HG03045 (cell line): ENCODE data around the gene ITGB1BP1.

Experiments
- ATAC-seq: cut with Tn5 transposase; IDR thresholded peaks from one replicate; pipeline ENCODE4 v1.9.1; 2021; ENCODE audit warnings: mild to moderate bottlenecking, moderate library complexity; ENCODE audit not compliant: unreplicated experiment

The ITGB1BP1 gene, protein sequence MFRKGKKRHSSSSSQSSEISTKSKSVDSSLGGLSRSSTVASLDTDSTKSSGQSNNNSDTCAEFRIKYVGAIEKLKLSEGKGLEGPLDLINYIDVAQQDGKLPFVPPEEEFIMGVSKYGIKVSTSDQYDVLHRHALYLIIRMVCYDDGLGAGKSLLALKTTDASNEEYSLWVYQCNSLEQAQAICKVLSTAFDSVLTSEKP

DNA sequence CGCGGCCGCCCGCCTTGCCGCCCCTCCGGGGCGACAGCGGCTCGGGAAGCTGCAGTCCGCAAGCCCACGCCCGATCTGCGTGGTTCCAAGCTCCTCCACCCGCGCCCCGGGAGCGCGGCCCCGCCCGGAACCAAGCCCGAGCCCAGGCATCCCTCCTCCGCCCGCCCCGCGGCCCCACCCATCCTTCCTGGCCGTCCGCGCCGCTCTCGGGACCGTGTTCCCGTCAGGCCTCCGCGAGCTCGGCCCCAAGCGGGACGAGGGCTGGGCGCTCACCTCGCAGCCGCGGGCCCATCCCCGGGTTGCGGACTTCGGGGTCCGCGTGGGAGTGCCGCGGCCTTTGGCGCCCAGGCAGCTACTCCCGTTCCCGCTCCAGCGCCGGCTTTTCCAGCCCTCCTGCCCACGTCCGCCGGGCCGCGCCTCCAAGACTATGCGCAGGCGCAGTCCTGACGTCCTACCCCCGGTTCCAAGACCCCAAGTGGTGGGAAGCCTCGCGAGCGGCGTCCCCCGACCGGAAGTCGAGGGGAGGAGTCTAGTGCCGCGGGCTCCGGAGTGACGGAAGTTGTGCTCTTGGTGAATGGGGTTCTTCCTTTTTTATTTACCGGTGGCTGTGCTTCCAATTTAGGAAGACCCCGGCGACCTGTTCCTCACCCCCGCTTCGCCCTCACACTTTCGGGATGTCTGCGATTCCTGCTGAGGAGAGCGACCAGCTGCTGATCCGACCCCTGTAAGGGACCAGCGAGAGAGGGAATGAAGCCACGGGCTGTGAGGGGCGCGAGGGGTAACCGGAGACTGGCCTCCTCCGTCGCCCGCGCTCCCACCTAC is at the start of gene ITGB1BP1, which contains the start of gene CPSF3:
ITGB1BP1 (minus strand) TSS at position 429 of the 822 bp plus-strand sequence. CDS start 4,831 bp downstream, outside the sequence.
CPSF3 (plus strand) TSS at position 555 of the 822 bp plus-strand sequence; CDS start at position 675, 120 bp downstream.
- ATAC-seq: peak; percentile 88

DNA sequence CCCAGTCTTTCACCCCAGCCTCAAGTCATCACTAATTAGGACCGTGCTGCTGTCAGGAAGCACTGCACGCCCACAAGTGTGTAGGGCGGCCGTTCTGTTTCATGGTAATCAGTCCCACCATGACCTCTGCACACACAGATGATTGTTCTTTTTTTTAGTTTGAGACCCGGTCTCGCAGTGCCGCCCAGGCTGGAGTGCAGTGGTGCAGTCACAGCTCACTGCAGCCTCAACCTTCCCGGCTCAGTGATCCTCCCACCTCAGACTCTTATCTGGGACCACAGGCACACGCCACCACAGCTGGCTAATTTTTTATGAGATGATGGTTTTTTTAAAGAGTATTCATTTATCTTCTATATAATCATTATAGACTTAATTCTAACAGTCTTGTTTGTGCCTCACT is 49.2 kb upstream of the ITGB1BP1 start:
- no peak for ATAC-seq

DNA sequence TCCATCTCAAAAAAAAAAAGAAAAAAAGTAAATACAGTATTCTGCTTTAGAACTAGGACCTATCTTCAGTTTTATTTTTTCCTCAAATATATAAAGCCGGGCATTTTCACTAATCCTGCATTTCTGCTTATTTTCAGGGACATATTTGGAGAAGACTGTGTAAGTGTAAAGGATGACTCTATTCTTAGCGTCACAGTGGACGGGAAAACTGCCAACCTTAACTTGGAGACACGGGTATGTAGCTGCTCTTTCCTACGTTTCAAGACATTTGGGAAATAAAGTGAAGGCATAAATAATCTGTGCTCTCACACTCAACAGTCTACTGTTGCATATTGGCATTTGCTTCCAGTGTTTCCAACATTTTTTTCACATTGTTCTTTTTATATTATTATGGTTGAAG is 47.9 kb upstream of the ITGB1BP1 start:
- no peak for ATAC-seq

DNA sequence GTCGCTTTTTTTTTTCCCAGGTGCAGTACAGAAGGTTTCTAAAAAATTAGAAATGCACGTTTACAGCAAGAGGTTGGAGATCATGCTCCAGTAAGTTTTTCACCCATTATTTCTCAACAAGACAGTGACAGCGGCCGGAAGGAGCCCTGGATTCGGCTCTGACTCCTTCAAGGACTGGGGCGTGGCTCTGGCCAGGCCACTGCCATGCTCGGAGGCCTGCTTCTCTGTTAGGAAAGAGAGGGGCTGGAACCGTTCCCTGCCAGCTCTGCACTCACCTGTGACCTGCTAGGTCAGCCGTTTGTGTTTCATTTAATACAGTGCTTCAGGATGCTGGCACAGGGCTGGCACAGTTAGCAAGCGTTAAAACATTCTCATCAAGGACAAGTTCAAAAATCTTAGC is 44.4 kb upstream of the ITGB1BP1 start:
- ATAC-seq: no peak

DNA sequence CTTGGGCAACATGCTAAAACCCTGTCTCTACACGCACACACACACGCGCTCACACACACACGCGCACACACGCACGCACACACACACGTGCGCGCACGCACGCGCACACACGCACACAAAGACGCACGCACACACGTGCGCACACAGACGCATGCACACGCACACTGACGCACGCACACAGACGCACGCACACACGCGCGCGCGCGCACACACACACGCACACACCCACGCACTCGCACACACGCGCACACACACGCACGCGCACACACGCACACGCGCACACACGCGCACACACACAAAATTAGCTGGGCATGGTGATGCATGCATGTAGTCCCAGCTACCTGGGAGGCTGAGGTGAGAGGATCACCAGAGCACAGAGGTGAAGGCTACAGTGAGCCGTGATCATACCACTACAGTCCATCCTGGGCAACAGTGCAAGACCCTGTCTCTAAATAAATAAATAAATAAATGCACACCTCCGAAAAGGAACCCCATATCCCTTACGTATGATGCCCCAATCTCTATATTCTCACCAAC is 42.9 kb upstream of the ITGB1BP1 start:
- ATAC-seq: no peak

DNA sequence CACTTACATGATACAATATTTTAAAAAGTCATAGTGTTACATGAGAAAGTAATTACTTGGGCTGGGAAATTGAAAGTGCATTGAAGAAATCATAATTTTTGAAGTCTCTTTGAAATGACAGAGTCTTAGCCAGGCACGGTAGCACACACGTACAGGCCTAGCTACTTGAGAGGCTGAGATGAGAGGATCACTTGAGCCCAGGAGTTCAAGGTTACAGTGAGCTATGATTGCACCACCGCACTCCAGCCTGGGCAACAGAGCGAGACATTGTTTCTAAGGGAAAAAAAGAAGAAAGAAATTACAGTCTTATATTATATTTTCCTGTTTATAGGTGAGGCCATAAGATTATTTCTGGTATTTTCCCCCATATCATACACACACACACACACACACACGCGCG is 41.8 kb upstream of the ITGB1BP1 start:
- ATAC-seq: no peak

DNA sequence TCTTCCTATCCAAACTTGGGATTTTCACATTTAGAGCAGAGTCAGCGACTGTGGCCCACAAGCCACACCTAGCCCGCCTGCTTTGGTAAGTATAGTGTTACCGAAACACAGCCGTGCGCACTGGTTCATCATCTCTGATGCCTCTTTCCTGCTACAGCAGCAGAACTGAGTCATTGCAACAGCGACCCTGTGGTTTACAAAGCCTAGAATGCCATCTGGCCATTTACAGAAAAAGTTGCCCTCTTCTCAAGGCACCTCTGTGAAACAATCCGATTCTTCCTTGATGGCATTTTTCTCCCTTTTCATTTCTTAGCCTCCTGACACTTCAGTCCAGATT is 40.3 kb upstream of the ITGB1BP1 start:
- no peak for ATAC-seq

DNA sequence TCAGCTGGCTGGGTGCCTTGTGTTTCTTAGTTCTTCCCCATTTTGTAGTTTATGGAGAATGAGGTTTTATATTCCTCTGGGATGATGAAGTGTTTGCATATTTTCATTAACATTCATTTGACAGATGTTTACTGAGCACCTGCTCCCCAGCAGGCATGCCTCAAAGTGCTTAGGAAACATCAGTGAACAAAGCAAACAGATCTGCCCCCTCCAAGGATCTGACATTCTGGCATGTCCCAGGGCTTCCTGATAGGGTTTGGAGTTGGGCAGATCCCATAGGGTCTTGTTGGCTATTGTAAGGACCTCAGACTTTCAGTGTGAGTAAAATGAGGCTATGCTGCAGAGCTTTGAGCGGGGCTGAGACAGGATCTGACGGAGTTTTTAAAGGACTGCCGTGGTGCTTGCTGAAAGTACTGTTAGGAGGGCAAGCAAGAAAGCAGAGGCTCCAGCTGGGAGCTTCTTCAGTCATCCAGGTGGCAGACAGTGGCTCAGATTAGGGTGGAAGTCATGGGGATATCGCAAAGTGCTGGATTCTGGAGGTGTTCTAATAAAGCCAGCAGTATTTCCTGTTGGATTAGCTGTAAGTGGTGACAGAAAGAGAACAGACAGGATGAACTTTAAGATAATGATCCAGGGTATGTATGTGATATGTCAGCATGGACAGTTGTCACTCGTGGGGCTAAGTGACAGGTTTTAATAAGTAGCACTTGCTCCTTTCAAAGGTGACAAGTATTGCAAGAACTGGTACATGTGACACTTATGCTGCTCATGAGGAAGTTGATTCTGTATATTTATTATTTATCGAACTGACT is 39.8 kb upstream of the ITGB1BP1 start:
- ATAC-seq: no peak

DNA sequence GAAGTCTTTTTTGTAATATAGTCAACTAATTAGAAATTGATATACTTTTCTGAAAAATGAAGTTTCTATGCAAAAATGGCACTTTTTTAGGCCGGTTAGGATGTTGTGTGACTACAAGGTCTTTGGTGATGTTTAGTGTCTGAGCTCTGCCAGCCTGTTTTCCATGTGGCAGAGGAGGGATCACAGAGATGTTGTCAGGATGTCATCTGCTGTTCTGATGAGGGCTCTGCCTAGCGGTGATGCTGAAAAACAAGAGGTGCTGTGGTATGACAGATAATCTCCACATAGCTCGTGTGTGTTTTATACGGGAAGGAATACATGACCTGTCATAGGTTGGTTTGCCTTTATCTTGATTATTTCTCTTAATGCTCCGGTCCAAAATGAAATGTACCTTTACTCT is 39.0 kb upstream of the ITGB1BP1 start:
- ATAC-seq: no peak

DNA sequence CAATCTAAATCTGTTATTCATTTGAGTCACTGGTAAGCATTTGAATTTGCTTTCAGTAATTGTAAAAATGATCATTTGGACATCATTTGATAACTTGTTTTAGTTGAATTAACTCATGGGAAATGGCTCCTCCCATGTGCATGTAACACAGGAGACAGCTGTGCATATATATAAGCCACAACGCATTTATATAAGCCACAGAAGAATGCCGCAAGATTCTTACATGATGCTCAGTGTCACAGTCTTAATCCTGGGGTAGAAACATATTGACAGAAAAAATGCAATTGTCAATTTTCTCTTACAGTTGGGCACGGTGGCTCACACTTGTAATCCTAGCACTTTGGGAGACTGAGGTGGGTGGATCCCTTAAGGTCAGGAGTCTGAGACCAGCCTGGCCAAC is 37.8 kb upstream of the ITGB1BP1 start:
- ATAC-seq: no peak

DNA sequence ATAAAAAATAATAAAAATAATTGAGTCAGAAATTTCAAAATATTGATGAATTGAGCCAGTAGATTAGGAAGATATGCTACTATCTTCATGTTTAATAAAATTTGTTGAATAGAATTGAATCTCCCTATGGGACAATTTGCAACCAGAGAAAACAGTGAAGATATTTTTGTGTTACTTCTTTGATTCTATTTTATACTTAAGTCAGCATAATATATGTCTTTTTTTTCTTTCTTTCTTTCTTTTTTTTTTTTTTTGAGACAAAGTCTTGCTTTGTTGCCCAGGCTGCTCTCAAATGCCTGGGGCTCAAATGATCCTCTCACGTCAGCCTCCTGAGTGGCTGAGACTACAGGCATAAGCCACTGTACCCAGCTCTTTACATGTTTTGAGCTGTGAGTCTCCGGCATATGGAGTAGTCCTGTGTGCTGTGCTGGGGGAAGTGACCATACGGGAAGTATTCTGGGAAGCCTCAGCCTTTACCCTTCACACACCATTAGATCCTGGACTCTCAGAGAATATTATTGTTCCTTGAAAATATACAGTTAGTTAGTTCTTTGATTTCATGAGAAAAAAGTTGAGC is 37.2 kb upstream of the ITGB1BP1 start:
- no peak for ATAC-seq

DNA sequence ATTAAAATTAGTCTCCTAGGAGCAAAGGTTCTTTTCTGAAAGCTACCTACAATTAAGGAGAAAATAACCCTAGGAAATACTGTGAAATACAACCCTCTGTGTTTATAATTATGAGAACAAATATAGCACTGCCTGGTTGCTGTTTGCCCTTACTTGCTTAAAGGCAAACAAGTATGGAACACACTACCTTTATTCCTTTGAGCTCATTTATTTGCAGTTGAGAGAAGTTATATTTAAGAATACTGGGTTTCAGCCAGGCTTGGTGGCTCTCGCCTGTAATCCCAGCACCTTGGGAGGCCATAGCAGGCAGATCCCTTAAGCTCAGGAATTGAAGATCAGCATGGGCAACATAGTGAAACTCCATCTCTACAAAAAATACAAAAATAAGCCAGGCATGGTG is 27.9 kb upstream of the ITGB1BP1 start:
- no peak for ATAC-seq

DNA sequence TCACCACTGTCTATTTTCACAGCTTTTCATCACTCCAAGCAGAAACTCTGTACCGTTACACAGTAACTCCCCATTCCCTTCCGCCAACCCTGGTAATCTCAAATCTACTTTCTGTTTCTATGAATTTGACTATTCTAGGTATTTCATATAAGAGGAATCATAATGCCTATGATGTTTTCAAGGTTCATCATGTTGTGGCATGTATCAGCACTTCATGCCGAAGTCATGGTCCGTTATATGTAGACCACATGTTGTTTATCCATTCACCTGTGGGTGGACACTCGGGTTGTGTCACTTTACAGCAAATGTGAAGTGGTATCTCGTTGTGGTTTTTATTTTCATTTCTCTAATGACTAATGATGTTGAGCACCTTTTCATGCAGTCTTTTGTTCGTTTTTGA is 21.8 kb upstream of the ITGB1BP1 start:
- no peak for ATAC-seq

DNA sequence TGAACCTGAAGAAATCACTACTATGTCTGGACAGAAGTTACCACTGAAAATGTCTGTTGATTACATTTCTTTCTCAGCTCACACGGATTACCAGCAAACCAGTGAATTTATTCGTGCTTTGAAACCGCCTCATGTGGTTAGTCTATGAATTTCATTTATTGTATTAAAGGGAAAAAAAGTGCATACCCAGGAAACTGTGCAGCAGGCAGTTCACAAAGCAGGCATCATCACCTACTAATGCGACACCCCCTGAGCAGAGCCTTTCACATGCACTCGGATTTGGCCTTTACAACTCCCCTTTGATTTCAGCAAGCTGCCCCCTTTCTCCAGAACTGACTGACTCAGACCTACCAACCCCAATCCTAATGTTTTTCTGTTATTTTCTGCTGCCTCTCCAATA is 20.2 kb upstream of the ITGB1BP1 start:
- ATAC-seq: no peak

DNA sequence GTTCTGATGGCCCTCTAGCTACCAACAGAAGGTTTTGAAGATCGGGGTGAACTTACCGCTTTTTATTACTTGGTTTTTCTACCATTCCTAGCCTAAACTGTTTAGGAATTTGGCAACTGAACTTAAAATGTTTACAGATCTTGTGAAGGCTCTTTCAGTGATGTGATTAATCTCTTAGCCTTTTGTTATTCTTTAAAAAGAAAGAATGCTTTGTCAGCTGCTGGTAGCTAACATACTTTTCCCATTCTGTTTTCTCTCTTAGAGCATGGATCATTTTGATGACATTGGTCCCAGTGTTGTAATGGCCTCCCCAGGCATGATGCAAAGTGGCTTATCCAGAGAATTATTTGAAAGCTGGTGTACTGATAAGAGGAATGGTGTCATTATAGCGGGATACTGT is 18.2 kb upstream of the ITGB1BP1 start:
- ATAC-seq: no peak

DNA sequence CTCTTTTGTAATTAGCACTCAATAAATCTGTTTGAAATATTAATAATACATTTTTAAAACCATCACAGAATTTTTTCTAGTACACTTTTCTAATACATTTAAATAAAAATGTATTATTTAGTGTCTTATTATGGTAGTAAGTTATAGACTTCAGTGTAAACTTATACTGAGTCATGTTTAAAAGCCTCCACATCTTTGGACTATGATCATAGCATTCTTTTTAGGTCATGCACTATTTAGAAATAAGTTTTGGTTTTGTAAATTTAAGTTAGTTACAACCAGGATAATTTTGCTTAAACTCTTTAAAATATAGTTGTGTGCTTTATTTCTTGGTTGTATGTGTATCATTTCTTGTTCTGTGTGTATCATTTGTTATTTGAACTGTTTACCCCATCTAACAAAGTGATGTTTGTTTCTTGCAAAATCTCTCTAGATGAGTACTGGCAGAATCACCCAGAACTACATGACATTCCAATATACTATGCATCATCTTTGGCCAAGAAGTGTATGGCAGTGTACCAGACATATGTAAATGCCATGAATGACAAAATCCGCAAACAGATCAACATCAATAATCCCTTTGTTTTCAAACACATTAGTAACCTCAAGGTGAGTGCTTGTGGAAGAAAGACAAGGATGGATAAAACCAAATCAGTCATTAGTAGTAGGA is 16.9 kb upstream of the ITGB1BP1 start:
- ATAC-seq: no peak

DNA sequence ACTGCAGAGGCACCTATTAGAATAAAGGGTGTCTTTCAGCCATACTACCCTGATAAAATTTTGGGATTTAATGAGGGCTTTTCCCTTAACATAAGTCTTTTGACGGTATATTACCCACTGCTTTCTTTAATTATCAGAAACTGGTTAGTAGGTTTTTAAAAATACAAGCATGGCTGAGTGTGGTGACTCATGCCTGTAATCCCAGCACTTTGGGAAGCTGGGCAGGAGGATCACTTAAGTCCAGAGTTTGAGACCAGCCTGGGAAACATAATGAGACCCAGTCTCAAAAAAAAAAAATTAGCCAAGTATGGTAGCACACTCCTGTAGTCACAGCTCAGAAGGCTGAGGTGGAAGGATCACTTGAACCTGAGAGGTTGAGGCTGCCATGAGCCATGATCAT is 16.2 kb upstream of the ITGB1BP1 start:
- ATAC-seq: no peak

DNA sequence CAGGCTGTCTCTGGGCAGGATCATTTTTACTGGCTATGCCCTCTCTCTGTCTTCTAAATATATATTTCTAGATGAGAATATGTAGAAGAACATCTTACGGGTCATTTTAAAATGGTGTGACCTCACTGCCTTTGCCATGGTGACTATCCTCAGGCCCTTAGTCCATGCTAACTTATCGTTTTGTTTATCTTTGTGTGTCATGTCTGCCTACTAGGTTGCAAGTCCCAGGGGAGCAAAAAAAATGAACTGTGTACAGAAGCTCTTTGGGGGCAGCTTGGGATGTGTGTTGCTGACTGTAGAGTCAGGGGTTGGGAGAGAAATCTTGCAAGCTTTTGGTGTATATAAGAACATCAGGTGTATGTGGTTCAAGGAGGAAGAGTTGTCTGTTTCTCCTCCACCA is 11.2 kb upstream of the ITGB1BP1 start:
- no peak for ATAC-seq

DNA sequence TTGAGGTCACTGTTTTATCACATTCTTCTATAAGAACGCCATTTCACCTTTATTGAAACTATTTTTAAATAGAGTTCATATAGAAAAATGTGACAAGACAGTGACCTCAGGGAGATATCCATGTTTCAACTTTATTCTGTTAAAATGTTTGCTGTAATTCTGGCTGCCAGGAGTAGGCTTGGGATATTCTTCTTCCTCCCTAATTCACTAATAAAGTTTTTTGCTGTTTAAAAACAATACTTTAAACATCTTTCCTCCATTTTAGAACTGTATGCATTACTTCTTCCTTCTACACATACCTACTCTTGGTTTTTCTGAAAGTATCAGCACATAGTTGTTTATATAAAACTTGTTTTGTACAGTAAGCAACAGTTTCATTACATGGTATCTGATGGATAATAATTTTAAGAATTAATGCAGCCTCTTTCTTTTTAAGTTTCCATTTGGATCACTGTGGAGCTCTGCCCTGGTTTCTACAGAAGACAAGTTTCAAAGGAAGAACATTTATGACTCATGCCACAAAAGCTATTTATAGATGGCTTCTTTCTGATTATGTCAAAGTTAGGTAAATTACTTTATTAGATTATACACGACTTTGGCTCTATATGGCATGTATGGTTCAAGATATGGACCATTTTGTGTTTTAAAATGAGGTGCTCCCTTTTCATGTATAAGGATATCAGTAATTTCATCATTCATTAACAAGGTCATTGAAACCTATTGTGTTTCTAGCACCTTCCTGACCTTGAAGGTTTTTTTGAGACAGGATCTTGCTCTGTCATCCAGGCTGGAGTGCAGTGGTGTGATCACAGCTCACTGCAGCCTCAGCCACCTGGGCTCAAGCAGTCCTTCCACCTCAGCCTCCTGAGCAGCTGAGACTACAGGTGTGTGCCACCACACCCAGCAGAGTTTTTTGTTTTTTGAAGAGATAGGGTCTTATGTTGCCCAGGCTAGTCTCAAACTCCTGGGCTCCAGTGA is 7.3 kb upstream of the ITGB1BP1 start:
- ATAC-seq: no peak
